ENCODE data around the gene NAPEPLD. TPM values are rescaled to one million over a fixed set of nuclear protein-coding genes. Genes with fewer than 3 reads are reported as not detected.
"Not testable (repeated sequence)": the region's sequence is repeated elsewhere in the genome, so short reads cannot be mapped to it uniquely, and the experiment has no call there.

NAPEPLD gene
- 1 to 10 TPM; 3.4 to 5.3 (median 4.4) TPM for total RNA-seq (2021; fragmentation: NEBNext Ultra II Directional; extraction: Animal tissue kit (Norgen Biotek cat#: 25700))
- long read RNA-seq, partial matches to known transcripts, result 2 of 5 reads
- long read RNA-seq, other reads (novel, unspliced or antisense), result 0 of 5 reads

DNA sequence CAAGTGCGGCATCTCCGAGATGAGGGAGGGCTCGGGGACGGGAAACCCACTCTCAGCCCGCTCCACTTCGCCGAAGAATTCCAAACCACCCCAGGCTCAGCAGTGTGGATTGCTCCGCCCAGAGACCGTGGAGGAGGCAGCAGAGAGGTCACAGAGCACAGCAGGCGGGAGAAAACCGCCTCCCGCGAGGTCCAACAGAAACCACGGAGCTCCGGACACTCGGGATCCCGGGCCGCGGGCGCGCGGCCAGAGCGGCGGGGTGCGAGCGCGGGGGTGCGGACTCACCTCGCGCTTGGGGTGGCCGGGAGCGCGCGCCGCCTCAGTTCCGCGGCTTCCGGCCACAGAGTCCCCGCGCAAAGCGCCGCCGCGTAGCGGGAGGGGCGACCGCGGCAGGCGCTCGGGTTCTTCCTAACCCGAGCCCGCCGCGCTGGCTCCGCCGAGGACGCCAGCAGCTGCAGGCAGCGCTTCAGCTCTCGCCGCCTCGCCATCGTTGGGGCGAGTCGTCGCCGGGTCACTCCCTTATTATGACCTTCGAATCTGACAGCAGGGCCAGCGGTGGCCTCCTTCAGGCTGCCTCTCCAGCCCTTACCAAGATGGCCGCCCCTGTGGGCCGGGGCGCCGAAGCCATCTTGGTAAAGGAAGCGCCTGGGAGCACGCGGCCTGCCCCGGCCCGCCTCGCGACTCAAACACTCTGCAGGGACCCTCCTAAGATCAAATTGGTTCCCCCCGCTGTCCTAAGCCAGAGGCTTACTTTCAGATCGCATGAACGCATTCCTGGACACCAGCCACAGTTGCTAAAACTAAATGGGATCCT is at the start of gene NAPEPLD:
TSS of gene NAPEPLD (minus strand) at position 106 of the 814 bp plus-strand sequence. CDS start 20,323 bp downstream, outside the sequence.
- H3K9me3 Mint-ChIP-seq, result no peaks in the 10 kb centered on the region
- DNase-seq, result peak; percentile 85
- H3K36me3 Mint-ChIP-seq (ENCODE audit: low read depth), result no peaks in the 10 kb centered on the region
- peaks cover 25% of the 10 kb centered on the region for H3K4me1 Mint-ChIP-seq (ENCODE audit: low read depth)
- H3K4me3 Mint-ChIP-seq, result peak within 1 kb of the TSS; percentile 98
- H3K27me3 Mint-ChIP-seq (ENCODE audit: insufficient read depth), result peaks cover 2% of the 10 kb centered on the region
- TF ChIP-seq, protein P1, sequence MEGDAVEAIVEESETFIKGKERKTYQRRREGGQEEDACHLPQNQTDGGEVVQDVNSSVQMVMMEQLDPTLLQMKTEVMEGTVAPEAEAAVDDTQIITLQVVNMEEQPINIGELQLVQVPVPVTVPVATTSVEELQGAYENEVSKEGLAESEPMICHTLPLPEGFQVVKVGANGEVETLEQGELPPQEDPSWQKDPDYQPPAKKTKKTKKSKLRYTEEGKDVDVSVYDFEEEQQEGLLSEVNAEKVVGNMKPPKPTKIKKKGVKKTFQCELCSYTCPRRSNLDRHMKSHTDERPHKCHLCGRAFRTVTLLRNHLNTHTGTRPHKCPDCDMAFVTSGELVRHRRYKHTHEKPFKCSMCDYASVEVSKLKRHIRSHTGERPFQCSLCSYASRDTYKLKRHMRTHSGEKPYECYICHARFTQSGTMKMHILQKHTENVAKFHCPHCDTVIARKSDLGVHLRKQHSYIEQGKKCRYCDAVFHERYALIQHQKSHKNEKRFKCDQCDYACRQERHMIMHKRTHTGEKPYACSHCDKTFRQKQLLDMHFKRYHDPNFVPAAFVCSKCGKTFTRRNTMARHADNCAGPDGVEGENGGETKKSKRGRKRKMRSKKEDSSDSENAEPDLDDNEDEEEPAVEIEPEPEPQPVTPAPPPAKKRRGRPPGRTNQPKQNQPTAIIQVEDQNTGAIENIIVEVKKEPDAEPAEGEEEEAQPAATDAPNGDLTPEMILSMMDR (IDR thresholded peaks at IDR 0.05), result no peak
- H3K27ac Mint-ChIP-seq, result peak within 1 kb of the TSS; percentile 94

DNA sequence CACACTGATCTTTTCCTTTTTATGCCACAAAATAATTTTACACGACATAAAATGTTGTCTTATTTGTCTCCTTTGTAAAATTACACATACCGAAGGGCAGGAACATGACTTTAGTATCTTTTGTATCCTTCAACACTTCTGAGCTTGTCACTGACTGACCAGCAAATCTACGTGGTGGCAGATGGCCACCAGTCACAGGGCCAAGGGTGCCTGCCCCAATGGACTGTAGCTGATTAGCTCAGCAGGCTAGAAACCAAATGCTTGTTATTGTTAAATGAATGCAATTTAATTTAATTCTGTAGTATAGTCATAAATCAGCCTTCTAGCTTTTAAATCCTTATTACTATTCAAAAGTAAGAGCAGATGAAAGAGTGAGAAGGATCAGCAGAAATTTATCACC is 49.2 kb upstream of the NAPEPLD start:
- H3K4me3 Mint-ChIP-seq; H3K27ac Mint-ChIP-seq; H3K9me3 Mint-ChIP-seq; DNase-seq; H3K4me1 Mint-ChIP-seq (ENCODE audit: low read depth); H3K36me3 Mint-ChIP-seq (ENCODE audit: low read depth): not testable (repeated sequence)
- peaks cover 11% of the 10 kb centered on the region; the same call in 1 of the 2 replicates for H3K27me3 Mint-ChIP-seq (ENCODE audit: insufficient read depth)

DNA sequence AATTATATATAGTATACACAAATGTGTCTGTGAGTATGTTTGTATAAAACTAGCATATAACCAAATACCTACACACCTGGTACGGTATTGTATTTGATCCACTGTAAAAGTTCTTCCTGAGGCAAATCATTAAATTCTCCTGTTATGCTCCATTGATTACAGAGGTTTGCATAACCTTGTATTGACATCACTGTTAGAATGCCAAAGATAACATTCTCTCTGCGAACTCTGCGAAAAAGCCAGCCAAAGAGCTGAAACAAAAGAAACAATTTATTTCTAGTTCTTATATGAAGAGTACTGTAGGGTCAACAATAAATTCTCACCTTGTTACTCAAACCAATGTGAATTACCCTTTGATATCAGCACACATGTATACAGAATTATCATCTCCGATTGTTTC is 46.5 kb upstream of the NAPEPLD start:
- not testable (repeated sequence) for H3K36me3 Mint-ChIP-seq (ENCODE audit: low read depth); H3K4me3 Mint-ChIP-seq; H3K4me1 Mint-ChIP-seq (ENCODE audit: low read depth); H3K9me3 Mint-ChIP-seq; H3K27ac Mint-ChIP-seq; DNase-seq
- H3K27me3 Mint-ChIP-seq (ENCODE audit: insufficient read depth), result peaks cover 11% of the 10 kb centered on the region; the same call in 1 of the 2 replicates

DNA sequence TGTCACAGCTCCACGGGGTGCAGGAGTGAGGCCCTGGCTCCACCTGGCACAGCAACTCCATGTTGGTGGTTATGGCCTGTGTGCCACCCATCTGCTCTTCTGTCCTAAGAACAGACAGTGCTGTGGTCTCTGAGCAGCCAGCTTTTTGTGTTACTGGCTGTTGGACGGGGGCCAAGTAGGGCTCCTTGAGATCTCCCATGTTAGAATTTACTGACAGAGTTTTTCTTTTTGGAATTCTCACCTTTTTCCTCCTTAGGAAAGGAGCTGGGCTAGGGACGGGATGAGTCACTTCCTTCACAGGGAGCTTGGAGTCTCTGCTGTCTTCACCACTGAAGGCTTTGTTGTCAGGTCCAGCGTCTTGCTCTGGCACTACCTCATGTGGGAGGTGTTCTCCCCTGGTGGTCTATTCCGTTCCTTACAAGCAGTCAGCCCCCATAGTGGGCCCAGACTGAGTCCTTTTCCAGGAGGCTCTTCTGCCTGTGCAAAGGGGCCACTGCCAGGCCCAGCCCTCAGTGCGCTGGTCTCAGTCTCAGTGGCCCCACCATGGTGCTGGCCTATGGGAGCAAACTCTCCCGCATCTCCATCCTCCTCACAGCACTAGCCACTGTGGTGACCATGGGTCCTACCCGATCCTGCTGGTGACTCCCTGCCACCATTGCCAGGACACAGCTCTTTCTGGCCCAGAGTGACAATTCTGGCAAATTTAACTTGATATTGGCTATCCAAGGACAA is 23.7 kb upstream of the NAPEPLD start:
- not testable (repeated sequence) for H3K9me3 Mint-ChIP-seq; H3K36me3 Mint-ChIP-seq (ENCODE audit: low read depth); DNase-seq; H3K27me3 Mint-ChIP-seq (ENCODE audit: insufficient read depth); H3K4me3 Mint-ChIP-seq; H3K4me1 Mint-ChIP-seq (ENCODE audit: low read depth); H3K27ac Mint-ChIP-seq

DNA sequence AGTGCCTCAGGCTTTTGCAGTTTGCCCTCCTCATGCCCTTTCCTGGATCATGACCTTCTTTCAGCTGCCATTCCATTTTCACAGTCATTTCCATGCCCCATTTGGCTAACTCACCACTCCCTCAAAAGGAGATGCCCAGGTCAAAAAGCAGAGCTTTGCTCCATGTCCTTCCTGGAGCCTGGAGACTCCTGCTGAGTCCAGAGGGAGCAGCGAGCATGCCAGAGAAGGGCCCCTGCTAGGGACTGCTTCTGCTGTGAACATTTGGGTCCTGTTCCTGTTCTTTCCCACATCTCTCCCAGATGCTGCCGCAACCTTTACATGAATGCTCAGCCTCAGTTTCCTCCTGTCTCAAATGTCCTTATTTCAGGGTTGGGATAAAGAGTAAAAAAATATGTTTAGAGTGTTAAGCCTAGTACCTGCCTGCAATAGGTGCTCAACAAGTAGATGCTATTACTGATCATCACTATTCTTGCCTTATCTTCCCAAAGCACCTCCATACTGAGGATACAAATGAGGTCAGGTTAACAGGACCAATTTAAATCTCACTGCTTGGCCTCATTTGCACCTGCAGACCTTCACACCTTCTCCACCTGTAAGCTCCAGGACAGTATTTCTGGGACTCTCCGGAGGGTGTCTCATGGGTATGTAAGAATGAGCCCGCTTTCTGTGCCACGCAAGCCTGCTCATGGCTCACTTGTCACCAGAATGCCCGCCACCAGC is 23.0 kb upstream of the NAPEPLD start:
- H3K27me3 Mint-ChIP-seq (ENCODE audit: insufficient read depth); H3K36me3 Mint-ChIP-seq (ENCODE audit: low read depth); H3K9me3 Mint-ChIP-seq; H3K4me1 Mint-ChIP-seq (ENCODE audit: low read depth); DNase-seq; H3K4me3 Mint-ChIP-seq; H3K27ac Mint-ChIP-seq: not testable (repeated sequence)

DNA sequence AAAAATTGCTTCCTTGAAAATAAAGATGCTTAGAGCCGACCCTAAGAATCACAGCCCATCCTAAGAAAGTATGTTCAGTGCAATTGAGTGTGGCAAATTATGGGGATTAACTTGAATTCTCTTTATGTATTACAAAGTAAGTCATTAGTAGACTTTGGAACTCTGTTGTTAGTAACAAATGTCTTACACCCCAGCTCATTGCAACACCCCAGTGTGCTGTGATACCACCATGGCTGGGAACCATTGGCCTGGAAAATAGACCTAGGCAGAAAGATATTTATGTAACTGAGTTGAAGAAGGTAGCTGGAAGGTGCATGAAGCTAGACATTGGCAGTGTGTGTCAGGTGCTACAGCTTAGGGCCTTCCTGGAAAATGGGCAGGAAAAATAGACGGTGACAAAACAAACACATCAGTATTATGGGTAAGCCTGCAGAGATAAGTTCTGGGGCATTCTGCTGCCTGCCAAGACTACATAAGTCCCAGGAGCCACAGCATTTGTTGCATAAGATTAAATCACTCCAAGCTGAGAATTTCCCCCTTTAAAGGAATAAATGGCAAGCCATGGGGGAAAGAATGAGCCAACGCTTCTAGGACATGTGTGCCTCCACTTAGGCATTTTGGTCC is 18.1 kb upstream of the NAPEPLD start:
- not testable (repeated sequence) for DNase-seq

DNA sequence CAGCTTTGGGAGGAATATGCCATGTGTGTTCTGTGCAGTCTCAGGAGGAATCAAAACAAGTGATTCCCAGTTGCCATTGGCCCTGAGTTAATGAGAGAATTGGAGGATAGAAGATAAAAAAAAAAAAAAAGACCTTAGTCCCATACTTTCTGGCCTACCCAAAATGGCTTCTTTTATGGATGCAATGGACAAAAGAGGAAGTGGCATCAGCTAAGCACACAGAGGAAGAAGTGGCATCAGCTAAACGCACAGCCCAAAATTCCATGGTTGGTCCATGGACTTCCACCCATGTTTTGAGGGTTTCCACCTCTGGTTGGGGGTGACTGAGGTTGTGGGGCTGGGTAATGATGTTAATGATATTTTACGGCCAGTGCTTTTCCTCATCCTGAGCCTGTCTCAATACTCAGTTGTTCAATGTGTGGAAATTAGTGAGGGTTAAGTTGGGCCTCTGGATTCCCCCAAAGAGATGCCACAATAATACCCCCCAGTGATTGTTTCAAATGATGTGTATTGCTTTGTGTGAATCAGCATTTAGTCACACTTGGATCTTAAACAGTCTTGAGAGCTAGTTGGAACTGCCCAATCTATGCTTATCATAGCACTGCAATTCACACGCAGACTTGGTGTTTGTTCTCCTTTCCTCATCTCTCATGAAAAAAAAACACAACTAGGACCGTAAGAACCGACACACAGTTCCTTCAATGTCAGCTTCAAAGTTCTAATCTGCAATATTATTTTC is 14.4 kb upstream of the NAPEPLD start:
- Mint-ChIP-seq H3K27ac (peak overlapping the region; percentile 33; the same call in 1 of the 2 replicates), H3K4me1 (ENCODE audit: low read depth) (peaks cover 26% of the 10 kb centered on the region), H3K27me3 (ENCODE audit: insufficient read depth) (peaks cover 18% of the 10 kb centered on the region)
- not testable (repeated sequence) for H3K9me3 Mint-ChIP-seq; H3K4me3 Mint-ChIP-seq; H3K36me3 Mint-ChIP-seq (ENCODE audit: low read depth)
- peak; percentile 16 for DNase-seq

More for the DNA sequence above, 18.1 kb upstream of the NAPEPLD start:
- Mint-ChIP-seq H3K4me1 (ENCODE audit: low read depth) (peaks cover 22% of the 10 kb centered on the region), H3K27me3 (ENCODE audit: insufficient read depth) (peaks cover 17% of the 10 kb centered on the region)
- H3K9me3 Mint-ChIP-seq; H3K27ac Mint-ChIP-seq; H3K4me3 Mint-ChIP-seq; H3K36me3 Mint-ChIP-seq (ENCODE audit: low read depth): not testable (repeated sequence)

DNA sequence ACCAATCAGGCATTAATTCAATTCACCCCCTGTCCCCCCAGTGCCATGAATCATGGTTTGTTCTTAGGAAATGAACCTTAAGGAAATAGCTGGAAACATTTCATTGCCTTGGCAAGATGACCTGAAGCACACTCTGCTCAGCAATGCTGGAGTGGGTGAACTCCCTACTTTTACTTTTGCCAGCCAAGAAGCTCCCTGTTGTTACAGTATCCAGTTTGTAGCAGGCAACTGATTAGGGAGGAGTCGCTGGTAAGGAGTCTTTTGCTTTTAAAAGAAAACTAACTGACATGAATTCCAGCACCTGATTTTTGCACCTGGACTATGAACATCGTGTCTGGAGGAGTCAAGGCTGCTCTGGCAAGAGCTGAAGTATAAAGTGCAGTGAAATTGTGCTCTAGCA is 13.7 kb upstream of the NAPEPLD start:
- H3K9me3 Mint-ChIP-seq; H3K4me3 Mint-ChIP-seq; H3K36me3 Mint-ChIP-seq (ENCODE audit: low read depth): not testable (repeated sequence)
- peaks cover 26% of the 10 kb centered on the region for H3K4me1 Mint-ChIP-seq (ENCODE audit: low read depth)
- peak; percentile 27 for DNase-seq
- peak overlapping the region; percentile 33; the same call in 1 of the 2 replicates for H3K27ac Mint-ChIP-seq
- peaks cover 23% of the 10 kb centered on the region for H3K27me3 Mint-ChIP-seq (ENCODE audit: insufficient read depth)

DNA sequence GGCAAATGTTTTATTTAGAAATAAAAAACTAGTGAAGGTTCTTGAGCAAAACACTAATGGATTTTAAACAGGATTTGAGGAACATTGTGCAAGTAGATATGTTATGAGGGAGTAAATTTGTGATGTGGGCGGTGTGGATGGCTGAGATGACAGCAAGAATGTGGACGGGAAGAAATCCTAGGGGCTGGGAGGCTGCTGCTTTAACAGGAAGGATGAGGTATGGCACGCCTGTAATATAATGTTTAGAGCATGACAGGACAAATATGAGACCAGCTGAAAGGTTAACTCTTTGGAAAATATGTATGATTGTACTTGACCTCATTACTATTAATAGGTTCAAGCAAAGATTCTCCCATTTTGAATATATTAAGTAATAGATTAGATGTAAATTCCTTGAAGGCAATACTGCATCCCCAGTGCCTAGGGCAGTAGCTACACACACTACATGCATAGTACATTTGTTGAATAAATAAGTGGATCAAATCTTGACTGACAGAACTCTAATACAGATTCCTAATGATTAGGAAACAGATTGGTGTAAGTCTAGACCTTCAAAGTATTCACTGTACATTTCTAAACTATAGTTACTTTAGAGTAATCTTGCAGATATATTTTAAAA is 13.2 kb upstream of the NAPEPLD start:
- peaks cover 26% of the 10 kb centered on the region for H3K4me1 Mint-ChIP-seq (ENCODE audit: low read depth)
- H3K36me3 Mint-ChIP-seq (ENCODE audit: low read depth); H3K4me3 Mint-ChIP-seq; DNase-seq; H3K27ac Mint-ChIP-seq; H3K9me3 Mint-ChIP-seq: not testable (repeated sequence)
- H3K27me3 Mint-ChIP-seq (ENCODE audit: insufficient read depth), result peaks cover 23% of the 10 kb centered on the region

DNA sequence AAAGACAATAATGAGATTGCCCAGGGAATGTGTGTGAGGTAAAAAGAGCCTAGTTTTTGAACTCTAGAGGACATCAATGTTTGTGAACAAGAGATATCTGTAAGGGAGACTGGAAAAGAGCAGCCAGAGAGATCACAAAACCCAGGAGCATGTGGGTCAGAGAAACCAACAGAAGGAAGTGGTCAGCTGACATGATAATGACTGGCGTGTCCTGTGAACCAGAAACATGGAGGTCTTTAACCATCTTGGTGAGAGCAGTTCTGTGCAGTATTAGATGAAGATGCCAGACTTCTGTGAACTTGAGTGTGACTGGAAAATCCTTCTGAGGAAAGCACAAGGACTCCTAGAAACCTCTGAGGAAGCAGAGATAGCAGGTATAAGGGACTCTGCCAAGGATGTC is 10.2 kb upstream of the NAPEPLD start:
- peaks cover 29% of the 10 kb centered on the region for H3K4me1 Mint-ChIP-seq (ENCODE audit: low read depth)
- not testable (repeated sequence) for DNase-seq

More for the DNA sequence above, 10.2 kb upstream of the NAPEPLD start:
- H3K27ac Mint-ChIP-seq; H3K36me3 Mint-ChIP-seq (ENCODE audit: low read depth); H3K9me3 Mint-ChIP-seq; H3K4me3 Mint-ChIP-seq: not testable (repeated sequence)
- H3K27me3 Mint-ChIP-seq (ENCODE audit: insufficient read depth), result peaks cover 13% of the 10 kb centered on the region
